Measurements from ENCODE around the gene CAP1. TPM values are rescaled to one million over a fixed set of nuclear protein-coding genes. Genes with fewer than 3 reads are reported as not detected.

The CAP1 gene
- polyA plus RNA-seq, 1 of the 3 experiments (the other 2 are of a cell fraction) = 244 TPM

- no peak overlapping the region for H3K27ac ChIP-seq (ENCODE audit: low read depth in 2 of 2, low read length in 1 of 2)
- no peak overlapping the region for H3K4me3 ChIP-seq (ENCODE audit: low read depth in 2 of 2, low read length in 1 of 2)
- peaks cover 12% of the 10 kb centered on the region; the same call in 1 of the 2 replicates for H3K9me3 ChIP-seq
- CTCF ChIA-PET = interaction anchor here (1.0 kb wide), 1 partner anchor 57 kb away, joined by 3 read pairs; no protein-coding TSS in a partner anchor
- no peaks in the 10 kb centered on the region for H3K4me1 ChIP-seq (ENCODE audit: control insufficient read depth in 1 of 2, insufficient read depth in 2 of 2, low read depth in 1 of 2, low read length in 1 of 2)
- no peaks in the 10 kb centered on the region for H3K36me3 ChIP-seq (replicated peaks in 1 of 2; ENCODE audit: control insufficient read depth in 1 of 2, insufficient read depth in 2 of 2, low read length in 1 of 2)
- H4K20me1 ChIP-seq (ENCODE audit: insufficient read depth) = no peaks in the 10 kb centered on the region
- no peaks in the 10 kb centered on the region for H3K27me3 ChIP-seq (ENCODE audit: insufficient read depth)
- no peak overlapping the region for H3K4me2 ChIP-seq
- 80% methylated on average over 6 of the region's 6 CpGs for WGBS (ENCODE audit: low lambda C conversion rate)
- H3F3A ChIP-seq (replicated peaks; ENCODE audit: insufficient read depth) = no peaks in the 10 kb centered on the region
- POLR2A ChIA-PET = no interaction called here
- TF ChIP-seq POLR2AphosphoS5 (IDR thresholded peaks at IDR 0.05; ENCODE audit: low read depth, low read length) (no peak), GABPA (IDR thresholded peaks at IDR 0.05; ENCODE audit: low read depth) (no peak), FOXJ3 (CRISPR knock-in tag; IDR thresholded peaks at IDR 0.05) (no peak), RXRA (IDR thresholded peaks at IDR 0.05; ENCODE audit: borderline replicate concordance, low read depth) (no peak), NFIC (IDR thresholded peaks at IDR 0.05; ENCODE audit: borderline replicate concordance) (no peak), SMC3 (IDR thresholded peaks at IDR 0.05; ENCODE audit: low read depth, low read length) (no peak)
- TF ChIP-seq, protein P1, sequence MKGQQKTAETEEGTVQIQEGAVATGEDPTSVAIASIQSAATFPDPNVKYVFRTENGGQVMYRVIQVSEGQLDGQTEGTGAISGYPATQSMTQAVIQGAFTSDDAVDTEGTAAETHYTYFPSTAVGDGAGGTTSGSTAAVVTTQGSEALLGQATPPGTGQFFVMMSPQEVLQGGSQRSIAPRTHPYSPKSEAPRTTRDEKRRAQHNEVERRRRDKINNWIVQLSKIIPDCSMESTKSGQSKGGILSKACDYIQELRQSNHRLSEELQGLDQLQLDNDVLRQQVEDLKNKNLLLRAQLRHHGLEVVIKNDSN (IDR thresholded peaks at IDR 0.05; ENCODE audit: borderline replicate concordance, low read depth) = no peak
- no peaks in the 10 kb centered on the region for H3K9me2 ChIP-seq
- DNase-seq = no peak
- no peaks in the 10 kb centered on the region for H3K79me2 ChIP-seq (ENCODE audit: insufficient read depth)
- H3K9ac ChIP-seq = no peak overlapping the region
- H2AFZ ChIP-seq (ENCODE audit: low read depth) = no peak overlapping the region
These were observed 66.9 kb downstream of the CAP1 start for GRCh38 chr1:40107290-40107959.

DNA sequence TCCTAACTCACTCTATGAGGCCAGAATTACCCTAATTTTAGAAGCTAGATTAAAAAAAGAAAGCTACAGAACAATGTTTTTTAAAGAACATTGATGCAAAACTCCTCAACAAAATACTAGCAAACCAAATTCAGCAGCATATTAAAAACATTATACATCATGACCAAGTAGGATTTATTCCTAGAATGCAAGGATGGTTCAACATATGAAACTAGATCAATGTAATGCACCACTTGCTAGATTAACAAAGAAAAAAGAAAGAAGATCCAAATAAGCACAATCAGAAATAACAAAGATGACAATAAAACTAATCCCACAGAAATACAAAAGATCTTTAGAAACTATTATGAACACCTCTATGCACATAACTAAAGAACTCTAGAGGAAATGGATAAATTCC, 69.9 kb downstream of the CAP1 start:
- no peak overlapping the region for H3K4me2 ChIP-seq
- no peaks in the 10 kb centered on the region for H3K4me1 ChIP-seq (ENCODE audit: control insufficient read depth in 1 of 2, insufficient read depth in 2 of 2, low read depth in 1 of 2, low read length in 1 of 2)
- H4K20me1 ChIP-seq (ENCODE audit: insufficient read depth) = no peaks in the 10 kb centered on the region
- ChIA-PET POLR2A (no interaction called here), CTCF (interaction anchor here (1.1 to 1.6 kb wide), 2 partner anchors 34 to 228 kb away, joined by 3 to 5 read pairs; no protein-coding TSS in a partner anchor)
- H3K27me3 ChIP-seq (ENCODE audit: insufficient read depth) = no peaks in the 10 kb centered on the region
- no peak for DNase-seq
- H3K9me3 ChIP-seq = peaks cover 6% of the 10 kb centered on the region; the same call in 1 of the 2 replicates
- no peaks in the 10 kb centered on the region for H3F3A ChIP-seq (replicated peaks; ENCODE audit: insufficient read depth)
- no peak overlapping the region for H3K4me3 ChIP-seq (ENCODE audit: low read depth in 2 of 2, low read length in 1 of 2)
- TF ChIP-seq MAX (IDR thresholded peaks at IDR 0.05; ENCODE audit: low read depth) = no peak
- no peak for TF ChIP-seq TCF12 (IDR thresholded peaks at IDR 0.05)
- no peak for TF ChIP-seq EP300 (IDR thresholded peaks at IDR 0.05; ENCODE audit: borderline replicate concordance in 1 of 2, low read depth in 1 of 2, low read length in 1 of 2)
- TF ChIP-seq JUND (IDR thresholded peaks at IDR 0.05) = no peak
- TF ChIP-seq SIN3A (IDR thresholded peaks at IDR 0.05; ENCODE audit: borderline replicate concordance, low read depth, low read length) = no peak
- TF ChIP-seq ELF1 (IDR thresholded peaks at IDR 0.05) = no peak
- TF ChIP-seq, protein P2, sequence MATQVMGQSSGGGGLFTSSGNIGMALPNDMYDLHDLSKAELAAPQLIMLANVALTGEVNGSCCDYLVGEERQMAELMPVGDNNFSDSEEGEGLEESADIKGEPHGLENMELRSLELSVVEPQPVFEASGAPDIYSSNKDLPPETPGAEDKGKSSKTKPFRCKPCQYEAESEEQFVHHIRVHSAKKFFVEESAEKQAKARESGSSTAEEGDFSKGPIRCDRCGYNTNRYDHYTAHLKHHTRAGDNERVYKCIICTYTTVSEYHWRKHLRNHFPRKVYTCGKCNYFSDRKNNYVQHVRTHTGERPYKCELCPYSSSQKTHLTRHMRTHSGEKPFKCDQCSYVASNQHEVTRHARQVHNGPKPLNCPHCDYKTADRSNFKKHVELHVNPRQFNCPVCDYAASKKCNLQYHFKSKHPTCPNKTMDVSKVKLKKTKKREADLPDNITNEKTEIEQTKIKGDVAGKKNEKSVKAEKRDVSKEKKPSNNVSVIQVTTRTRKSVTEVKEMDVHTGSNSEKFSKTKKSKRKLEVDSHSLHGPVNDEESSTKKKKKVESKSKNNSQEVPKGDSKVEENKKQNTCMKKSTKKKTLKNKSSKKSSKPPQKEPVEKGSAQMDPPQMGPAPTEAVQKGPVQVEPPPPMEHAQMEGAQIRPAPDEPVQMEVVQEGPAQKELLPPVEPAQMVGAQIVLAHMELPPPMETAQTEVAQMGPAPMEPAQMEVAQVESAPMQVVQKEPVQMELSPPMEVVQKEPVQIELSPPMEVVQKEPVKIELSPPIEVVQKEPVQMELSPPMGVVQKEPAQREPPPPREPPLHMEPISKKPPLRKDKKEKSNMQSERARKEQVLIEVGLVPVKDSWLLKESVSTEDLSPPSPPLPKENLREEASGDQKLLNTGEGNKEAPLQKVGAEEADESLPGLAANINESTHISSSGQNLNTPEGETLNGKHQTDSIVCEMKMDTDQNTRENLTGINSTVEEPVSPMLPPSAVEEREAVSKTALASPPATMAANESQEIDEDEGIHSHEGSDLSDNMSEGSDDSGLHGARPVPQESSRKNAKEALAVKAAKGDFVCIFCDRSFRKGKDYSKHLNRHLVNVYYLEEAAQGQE (IDR thresholded peaks at IDR 0.05; ENCODE audit: low read depth, low read length) = no peak
- no peak for TF ChIP-seq EZH2phosphoT487 (IDR thresholded peaks at IDR 0.05; ENCODE audit: borderline replicate concordance, low read depth)
- no peak for TF ChIP-seq TEAD4 (IDR thresholded peaks at IDR 0.05; ENCODE audit: borderline replicate concordance, insufficient read depth)
- no peak for TF ChIP-seq NRF1 (IDR thresholded peaks at IDR 0.05; ENCODE audit: low read depth, low read length)
- no peak for TF ChIP-seq RXRA (IDR thresholded peaks at IDR 0.05; ENCODE audit: borderline replicate concordance, low read depth)
- no peak for TF ChIP-seq NFIC (IDR thresholded peaks at IDR 0.05; ENCODE audit: borderline replicate concordance)
- H2AFZ ChIP-seq (ENCODE audit: low read depth) = no peak overlapping the region
- no peaks in the 10 kb centered on the region for H3K36me3 ChIP-seq (replicated peaks in 1 of 2; ENCODE audit: control insufficient read depth in 1 of 2, insufficient read depth in 2 of 2, low read length in 1 of 2)
- no peak overlapping the region for H3K9ac ChIP-seq
- no peaks in the 10 kb centered on the region for H3K79me2 ChIP-seq (ENCODE audit: insufficient read depth)
- H3K9me2 ChIP-seq = no peaks in the 10 kb centered on the region
- H3K27ac ChIP-seq (ENCODE audit: low read depth in 2 of 2, low read length in 1 of 2) = no peak overlapping the region

Measured in SK-N-SH (cell line).